IgD-negative memory B cell (primary cell): ENCODE results near the gene NIPAL3. TPM values are rescaled to one million over a fixed set of nuclear protein-coding genes. Genes with fewer than 3 reads are reported as not detected.
A peak's percentile ranks its signal among the peaks of the same experiment; 100 is the strongest.
"Not testable (repeated sequence)": the region's sequence is repeated elsewhere in the genome, so short reads cannot be mapped to it uniquely, and the experiment has no call there.

Experiments used
- H3K27ac Mint-ChIP-seq, 3 donors: one replicate each; pipeline ENCODE4 v1.8.0; 2020 to 2022; ENCODE audit warnings: mild to moderate bottlenecking in 3 of 3, mixed read lengths in 3 of 3, moderate library complexity in 1 of 3
- H3K27me3 Mint-ChIP-seq: one replicate; pipeline ENCODE4 v1.8.0; 2021; ENCODE audit warnings: mixed read lengths
- H3K36me3 Mint-ChIP-seq: one replicate; pipeline ENCODE4 v1.8.0; 2020; ENCODE audit warnings: mild to moderate bottlenecking, mixed read lengths
- H3K4me1 Mint-ChIP-seq, 3 donors: one replicate each; pipeline ENCODE4 v1.8.0; 2020 to 2022; ENCODE audit warnings: mixed read lengths in 3 of 3, mild to moderate bottlenecking in 1 of 3
- H3K4me3 Mint-ChIP-seq, 4 donors: one replicate each; pipeline ENCODE4 v1.8.0; 2020 to 2022; ENCODE audit warnings: mild to moderate bottlenecking in 4 of 4, mixed read lengths in 4 of 4, moderate library complexity in 3 of 4
- H3K9me3 Mint-ChIP-seq, 3 donors: one replicate each; pipeline ENCODE4 v1.8.0; 2020 to 2021; ENCODE audit warnings: mixed read lengths in 3 of 3, mild to moderate bottlenecking in 1 of 3
- polyA plus RNA-seq: library from polyadenylated mRNA; unstranded; fragments of 300-500 nt; fragmentation: Illumina TruSeq; gene quantifications from one replicate; pipeline ENCODE4 v1.2.3, GENCODE V29; 2021

Gene NIPAL3
- polyA plus RNA-seq, 1 donor from 2014 or later: 36.3 TPM

GRCh38 chr1:24425441-24425840, 9.8 kb downstream of the NIPAL3 start:
- Mint-ChIP-seq H3K9me3 (no peaks in the 10 kb centered on the region), H3K4me3 (no peak overlapping the region), H3K36me3 (peaks cover 16% of the 10 kb centered on the region), H3K27me3 (no peaks in the 10 kb centered on the region), H3K27ac (peak overlapping the region in 1 of 3 donors; percentile 35), H3K4me1 (peaks cover 0 to 23% (median 9%) of the 10 kb centered on the region in 3 donors)

GRCh38 chr1:24425922-24426321, 10.3 kb downstream of the NIPAL3 start:
- Mint-ChIP-seq H3K4me3 (no peak overlapping the region), H3K27me3 (no peaks in the 10 kb centered on the region), H3K9me3 (no peaks in the 10 kb centered on the region), H3K36me3 (peaks cover 16% of the 10 kb centered on the region), H3K4me1 (peaks cover 0 to 23% (median 9%) of the 10 kb centered on the region in 3 donors), H3K27ac (peak overlapping the region in 1 of 3 donors; percentile 35)

- no peaks in the 10 kb centered on the region for H3K27me3 Mint-ChIP-seq
- H3K27ac Mint-ChIP-seq: no peak overlapping the region
- H3K4me1 Mint-ChIP-seq: peaks cover 0 to 18% (median 9%) of the 10 kb centered on the region in 3 donors
- H3K9me3 Mint-ChIP-seq: no peaks in the 10 kb centered on the region
- peaks cover 16% of the 10 kb centered on the region for H3K36me3 Mint-ChIP-seq
- no peak overlapping the region for H3K4me3 Mint-ChIP-seq
Measured at GRCh38 chr1:24426744-24427544, 11.3 kb downstream of the NIPAL3 start.

GRCh38 chr1:24427545-24427862, 11.9 kb downstream of the NIPAL3 start:
- Mint-ChIP-seq H3K27ac (peak overlapping the region in 1 of 3 donors; percentile 76), H3K9me3 (no peaks in the 10 kb centered on the region), H3K27me3 (no peaks in the 10 kb centered on the region), H3K4me1 (peaks cover 0 to 18% (median 9%) of the 10 kb centered on the region in 3 donors), H3K36me3 (peaks cover 16% of the 10 kb centered on the region), H3K4me3 (no peak overlapping the region)

- Mint-ChIP-seq H3K4me1 (peaks cover 0 to 4% (median 2%) of the 10 kb centered on the region in 3 donors), H3K9me3 (no peaks in the 10 kb centered on the region), H3K36me3 (peaks cover 2% of the 10 kb centered on the region), H3K27me3 (no peaks in the 10 kb centered on the region), H3K27ac (peak overlapping the region in 1 of 3 donors; percentile 35), H3K4me3 (no peak overlapping the region)
Measured at GRCh38 chr1:24435782-24436365, 20.3 kb downstream of the NIPAL3 start.

GRCh38 chr1:24437631-24438396, 22.2 kb downstream of the NIPAL3 start:
- Mint-ChIP-seq H3K27ac (peak overlapping the region in 1 of 3 donors; percentile 39), H3K4me3 (peak overlapping the region in 1 of 4 donors; percentile 69), H3K27me3 (no peaks in the 10 kb centered on the region), H3K36me3 (peaks cover 6% of the 10 kb centered on the region), H3K9me3 (no peaks in the 10 kb centered on the region), H3K4me1 (peaks cover 0 to 4% (median 2%) of the 10 kb centered on the region in 3 donors)

GRCh38 chr1:24438423-24438901, 22.9 kb downstream of the NIPAL3 start:
- Mint-ChIP-seq H3K4me1 (peaks cover 0 to 4% (median 2%) of the 10 kb centered on the region in 3 donors), H3K27me3 (no peaks in the 10 kb centered on the region), H3K36me3 (peaks cover 6% of the 10 kb centered on the region), H3K4me3 (no peak overlapping the region), H3K9me3 (no peaks in the 10 kb centered on the region), H3K27ac (peak overlapping the region in 2 of 3 donors; percentile 39 to 71)

- Mint-ChIP-seq H3K27me3 (no peaks in the 10 kb centered on the region), H3K4me1 (peaks cover 0 to 4% (median 2%) of the 10 kb centered on the region in 3 donors), H3K9me3 (no peaks in the 10 kb centered on the region), H3K27ac (no peak overlapping the region), H3K4me3 (peak overlapping the region in 1 of 4 donors; percentile 12), H3K36me3 (peaks cover 11% of the 10 kb centered on the region)
Measured at GRCh38 chr1:24440436-24440835, 24.8 kb downstream of the NIPAL3 start.

GRCh38 chr1:24441480-24441879, 25.9 kb downstream of the NIPAL3 start:
- H3K4me3 Mint-ChIP-seq: no peak overlapping the region
- peaks cover 0 to 4% (median 2%) of the 10 kb centered on the region in 3 donors for H3K4me1 Mint-ChIP-seq
- peaks cover 11% of the 10 kb centered on the region for H3K36me3 Mint-ChIP-seq
- H3K27me3 Mint-ChIP-seq: no peaks in the 10 kb centered on the region
- H3K9me3 Mint-ChIP-seq: no peaks in the 10 kb centered on the region
- no peak overlapping the region for H3K27ac Mint-ChIP-seq

GRCh38 chr1:24441996-24442668, 26.5 kb downstream of the NIPAL3 start:
- no peaks in the 10 kb centered on the region for H3K27me3 Mint-ChIP-seq
- peaks cover 0 to 4% (median 4%) of the 10 kb centered on the region in 3 donors for H3K4me1 Mint-ChIP-seq
- peaks cover 16% of the 10 kb centered on the region for H3K36me3 Mint-ChIP-seq
- no peaks in the 10 kb centered on the region for H3K9me3 Mint-ChIP-seq
- no peak overlapping the region for H3K27ac Mint-ChIP-seq
- no peak overlapping the region for H3K4me3 Mint-ChIP-seq

- Mint-ChIP-seq H3K4me3 (no peak overlapping the region), H3K27me3 (no peaks in the 10 kb centered on the region), H3K36me3 (peaks cover 17% of the 10 kb centered on the region), H3K9me3 (no peaks in the 10 kb centered on the region), H3K4me1 (peaks cover 0 to 2% (median under 1%) of the 10 kb centered on the region in 3 donors), H3K27ac (no peak overlapping the region)
Measured at GRCh38 chr1:24442764-24443163, 27.2 kb downstream of the NIPAL3 start.

- Mint-ChIP-seq H3K4me1 (peaks cover 0 to 2% (median 0%) of the 10 kb centered on the region in 3 donors), H3K36me3 (peaks cover 17% of the 10 kb centered on the region), H3K27ac (no peak overlapping the region), H3K4me3 (no peak overlapping the region), H3K9me3 (no peaks in the 10 kb centered on the region), H3K27me3 (no peaks in the 10 kb centered on the region)
Measured at GRCh38 chr1:24443241-24443656, 27.6 kb downstream of the NIPAL3 start.

GRCh38 chr1:24446446-24446845, 30.8 kb downstream of the NIPAL3 start:
- peaks cover 12% of the 10 kb centered on the region for H3K36me3 Mint-ChIP-seq
- not testable (repeated sequence) for H3K27me3 Mint-ChIP-seq, H3K27ac Mint-ChIP-seq, H3K4me1 Mint-ChIP-seq, H3K9me3 Mint-ChIP-seq, H3K4me3 Mint-ChIP-seq

- H3K4me1 Mint-ChIP-seq: peaks cover 0 to 3% (median 0%) of the 10 kb centered on the region in 3 donors
- peaks cover 12% of the 10 kb centered on the region for H3K36me3 Mint-ChIP-seq
- no peaks in the 10 kb centered on the region for H3K9me3 Mint-ChIP-seq
- H3K27ac Mint-ChIP-seq: no peak overlapping the region
- no peak overlapping the region for H3K4me3 Mint-ChIP-seq
- no peaks in the 10 kb centered on the region for H3K27me3 Mint-ChIP-seq
Measured at GRCh38 chr1:24450316-24450715, 34.7 kb downstream of the NIPAL3 start.
